ENCODE measurements around the gene ERP44. TPM values are rescaled to one million over a fixed set of nuclear protein-coding genes. Genes with fewer than 3 reads are reported as not detected.

ERP44 gene
- total RNA-seq, 4 donors from 2014 or later, result 17.1 to 24.0 (median 19.8) TPM

GRCh38 chr9:100012279-100012678 is 86.5 kb downstream of the ERP44 start:
- no peak for TF ChIP-seq CTCF (IDR thresholded peaks at IDR 0.05; ENCODE audit: low read depth)

GRCh38 chr9:100011062-100011681 is 87.6 kb downstream of the ERP44 start:
- no peak for TF ChIP-seq CTCF (IDR thresholded peaks at IDR 0.05; ENCODE audit: low read depth)

DNA sequence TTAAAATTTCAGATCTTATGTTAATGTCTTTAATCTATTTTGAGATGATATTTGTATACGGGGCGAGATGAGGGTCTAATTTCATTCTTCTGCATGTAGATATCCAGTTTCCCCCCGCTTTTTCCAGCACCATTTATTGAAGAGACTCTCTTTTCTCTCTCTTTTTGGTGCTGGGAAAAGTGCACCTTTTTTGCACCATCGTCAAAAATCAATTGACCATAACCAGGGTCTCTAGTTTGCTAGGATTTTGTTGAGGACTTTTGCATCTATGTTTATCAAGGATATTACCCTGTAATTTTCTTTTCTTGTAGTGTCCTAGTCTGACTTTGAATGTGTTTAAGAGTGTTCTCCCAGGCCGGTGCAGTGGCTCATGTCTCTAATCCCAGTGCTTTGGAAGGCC is 99.0 kb downstream of the ERP44 start:
- no peak for TF ChIP-seq CTCF (IDR thresholded peaks at IDR 0.05; ENCODE audit: low read depth)

- TF ChIP-seq CTCF (IDR thresholded peaks at IDR 0.05; ENCODE audit: low read depth), result no peak
These were observed 99.9 kb downstream of the ERP44 start for GRCh38 chr9:99998866-99999265.

- TF ChIP-seq CTCF (IDR thresholded peaks at IDR 0.05; ENCODE audit: low read depth), result no peak
These were observed 100.5 kb downstream of the ERP44 start for GRCh38 chr9:99998266-99998665.

DNA sequence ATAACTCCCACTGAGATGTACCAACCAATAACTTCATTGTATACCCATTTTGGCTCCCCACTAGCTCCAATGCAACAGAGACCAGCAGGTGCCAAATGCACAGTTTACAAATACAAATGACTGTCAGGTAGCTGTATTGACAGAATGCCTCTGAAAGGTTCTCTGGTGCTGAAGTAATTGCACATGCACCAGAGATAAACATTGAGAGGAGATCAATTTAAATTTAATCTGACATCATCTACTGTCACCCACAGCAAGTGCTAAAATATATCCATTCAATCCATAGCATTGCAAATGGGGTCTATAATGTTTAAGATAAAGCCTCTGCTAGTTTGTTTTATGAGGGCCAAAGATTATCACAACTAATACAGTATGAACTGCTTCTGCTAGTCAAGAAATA is 112.2 kb downstream of the ERP44 start:
- TF ChIP-seq CTCF (IDR thresholded peaks at IDR 0.05; ENCODE audit: low read depth), result no peak

DNA sequence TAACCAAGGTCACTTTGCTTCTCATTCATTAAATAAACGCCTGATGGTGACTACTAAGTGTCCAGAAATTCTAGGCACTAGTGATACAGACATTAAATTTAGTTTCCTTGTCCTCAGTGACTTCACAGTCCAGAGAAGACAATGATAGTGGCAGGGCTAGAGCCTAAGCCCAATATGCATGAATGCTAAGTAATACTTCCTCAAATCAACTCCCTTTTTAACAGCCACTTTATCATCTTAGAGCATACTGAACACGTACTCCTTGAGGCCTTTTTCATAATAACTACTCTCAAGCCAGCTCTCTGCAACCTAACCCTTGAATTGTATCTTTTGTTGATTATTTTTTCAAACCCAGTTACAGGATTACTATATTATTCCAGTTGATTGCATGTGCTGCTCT is 118.2 kb downstream of the ERP44 start:
- no peak for TF ChIP-seq CTCF (IDR thresholded peaks at IDR 0.05; ENCODE audit: low read depth)

Data from subcutaneous adipose tissue (tissue), 4 donors.